ENCODE results near the gene LEP. TPM values are rescaled to one million over a fixed set of nuclear protein-coding genes. Genes with fewer than 3 reads are reported as not detected.

The LEP gene
- polyA plus RNA-seq, 1 of the 3 experiments (the other 2 are of a cell fraction), result not detected

DNA sequence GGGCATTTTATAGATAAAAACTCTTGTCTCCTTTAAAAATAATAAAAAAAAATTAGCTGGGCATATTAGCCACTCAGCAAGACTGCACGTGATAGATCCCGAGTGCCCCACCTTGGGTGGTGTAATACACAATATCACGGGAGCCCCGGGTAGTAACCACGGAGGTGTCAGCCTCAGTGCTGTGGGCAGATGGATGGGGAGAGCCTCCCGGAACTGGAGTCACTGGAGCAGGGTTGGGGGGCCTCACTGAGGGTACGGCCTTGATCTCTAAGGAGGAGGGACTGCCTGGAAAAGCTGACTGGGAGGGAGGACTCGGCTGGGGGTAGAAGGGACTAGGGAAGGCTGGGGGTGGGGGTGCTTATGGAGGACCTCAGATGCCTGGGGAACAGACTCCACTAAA, 12.6 kb downstream of the LEP start:
- DNase-seq, result no peak
- H3K4me3 ChIP-seq (ENCODE audit: low read depth in 2 of 2, low read length in 1 of 2), result no peak overlapping the region
- H3F3A ChIP-seq (replicated peaks; ENCODE audit: insufficient read depth), result no peaks in the 10 kb centered on the region
- no peaks in the 10 kb centered on the region for H3K9me2 ChIP-seq
- no peaks in the 10 kb centered on the region for H3K79me2 ChIP-seq (ENCODE audit: insufficient read depth)
- peaks cover 18% of the 10 kb centered on the region; the same call in 1 of the 2 replicates for H3K27me3 ChIP-seq (ENCODE audit: insufficient read depth)
- H3K9me3 ChIP-seq, result no peaks in the 10 kb centered on the region
- 53% methylated on average over 8 of the region's 8 CpGs for WGBS (ENCODE audit: low lambda C conversion rate)
- H3K27ac ChIP-seq (ENCODE audit: low read depth in 2 of 2, low read length in 1 of 2), result no peak overlapping the region
- ChIA-PET CTCF (no interaction called here), POLR2A (no interaction called here)
- no peak for TF ChIP-seq PBX3 (IDR thresholded peaks at IDR 0.05)
- TF ChIP-seq CHD2 (IDR thresholded peaks at IDR 0.05; ENCODE audit: low read length, partially characterized antibody), result no peak
- no peak for TF ChIP-seq POLR2AphosphoS5 (IDR thresholded peaks at IDR 0.05; ENCODE audit: low read depth, low read length)
- no peak for TF ChIP-seq NFIC (IDR thresholded peaks at IDR 0.05; ENCODE audit: borderline replicate concordance)
- no peak for TF ChIP-seq TCF12 (IDR thresholded peaks at IDR 0.05)
- TF ChIP-seq, protein P1, sequence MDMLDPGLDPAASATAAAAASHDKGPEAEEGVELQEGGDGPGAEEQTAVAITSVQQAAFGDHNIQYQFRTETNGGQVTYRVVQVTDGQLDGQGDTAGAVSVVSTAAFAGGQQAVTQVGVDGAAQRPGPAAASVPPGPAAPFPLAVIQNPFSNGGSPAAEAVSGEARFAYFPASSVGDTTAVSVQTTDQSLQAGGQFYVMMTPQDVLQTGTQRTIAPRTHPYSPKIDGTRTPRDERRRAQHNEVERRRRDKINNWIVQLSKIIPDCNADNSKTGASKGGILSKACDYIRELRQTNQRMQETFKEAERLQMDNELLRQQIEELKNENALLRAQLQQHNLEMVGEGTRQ (IDR thresholded peaks at IDR 0.05; ENCODE audit: borderline replicate concordance, low read depth, low read length), result no peak
- TF ChIP-seq, protein P2, sequence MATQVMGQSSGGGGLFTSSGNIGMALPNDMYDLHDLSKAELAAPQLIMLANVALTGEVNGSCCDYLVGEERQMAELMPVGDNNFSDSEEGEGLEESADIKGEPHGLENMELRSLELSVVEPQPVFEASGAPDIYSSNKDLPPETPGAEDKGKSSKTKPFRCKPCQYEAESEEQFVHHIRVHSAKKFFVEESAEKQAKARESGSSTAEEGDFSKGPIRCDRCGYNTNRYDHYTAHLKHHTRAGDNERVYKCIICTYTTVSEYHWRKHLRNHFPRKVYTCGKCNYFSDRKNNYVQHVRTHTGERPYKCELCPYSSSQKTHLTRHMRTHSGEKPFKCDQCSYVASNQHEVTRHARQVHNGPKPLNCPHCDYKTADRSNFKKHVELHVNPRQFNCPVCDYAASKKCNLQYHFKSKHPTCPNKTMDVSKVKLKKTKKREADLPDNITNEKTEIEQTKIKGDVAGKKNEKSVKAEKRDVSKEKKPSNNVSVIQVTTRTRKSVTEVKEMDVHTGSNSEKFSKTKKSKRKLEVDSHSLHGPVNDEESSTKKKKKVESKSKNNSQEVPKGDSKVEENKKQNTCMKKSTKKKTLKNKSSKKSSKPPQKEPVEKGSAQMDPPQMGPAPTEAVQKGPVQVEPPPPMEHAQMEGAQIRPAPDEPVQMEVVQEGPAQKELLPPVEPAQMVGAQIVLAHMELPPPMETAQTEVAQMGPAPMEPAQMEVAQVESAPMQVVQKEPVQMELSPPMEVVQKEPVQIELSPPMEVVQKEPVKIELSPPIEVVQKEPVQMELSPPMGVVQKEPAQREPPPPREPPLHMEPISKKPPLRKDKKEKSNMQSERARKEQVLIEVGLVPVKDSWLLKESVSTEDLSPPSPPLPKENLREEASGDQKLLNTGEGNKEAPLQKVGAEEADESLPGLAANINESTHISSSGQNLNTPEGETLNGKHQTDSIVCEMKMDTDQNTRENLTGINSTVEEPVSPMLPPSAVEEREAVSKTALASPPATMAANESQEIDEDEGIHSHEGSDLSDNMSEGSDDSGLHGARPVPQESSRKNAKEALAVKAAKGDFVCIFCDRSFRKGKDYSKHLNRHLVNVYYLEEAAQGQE (IDR thresholded peaks at IDR 0.05; ENCODE audit: low read depth, low read length), result no peak
- no peak for TF ChIP-seq RAD21 (IDR thresholded peaks at IDR 0.05; ENCODE audit: low read length)
- TF ChIP-seq RCOR1 (IDR thresholded peaks at IDR 0.05; ENCODE audit: low read length), result no peak
- no peak for TF ChIP-seq YY1 (IDR thresholded peaks at IDR 0.05; ENCODE audit: low read depth)
- no peak for TF ChIP-seq SMC3 (IDR thresholded peaks at IDR 0.05; ENCODE audit: low read depth, low read length)
- TF ChIP-seq SIN3A (IDR thresholded peaks at IDR 0.05; ENCODE audit: borderline replicate concordance, low read depth, low read length), result no peak
- no peak for TF ChIP-seq FOXJ3 (CRISPR knock-in tag; IDR thresholded peaks at IDR 0.05)
- TF ChIP-seq USF1 (IDR thresholded peaks at IDR 0.05; ENCODE audit: borderline replicate concordance, low read depth), result no peak
- TF ChIP-seq MXI1 (IDR thresholded peaks at IDR 0.05; ENCODE audit: low read depth, low read length), result no peak
- H4K20me1 ChIP-seq (ENCODE audit: insufficient read depth), result no peaks in the 10 kb centered on the region
- H2AFZ ChIP-seq (ENCODE audit: low read depth), result no peak overlapping the region
- H3K4me1 ChIP-seq (ENCODE audit: control insufficient read depth in 1 of 2, insufficient read depth in 2 of 2, low read depth in 1 of 2, low read length in 1 of 2), result no peaks in the 10 kb centered on the region
- no peak overlapping the region for H3K9ac ChIP-seq
- H3K4me2 ChIP-seq, result no peak overlapping the region
- H3K36me3 ChIP-seq (replicated peaks in 1 of 2; ENCODE audit: control insufficient read depth in 1 of 2, insufficient read depth in 2 of 2, low read length in 1 of 2), result no peaks in the 10 kb centered on the region

All from SK-N-SH (cell line).